HUDEP-2 (cell line): Measurements from ENCODE around the gene PRSS58.
A peak's percentile ranks its signal among the peaks of the same experiment; 100 is the strongest.

ENCODE experiments used
- DNase-seq, 76 experiments: peaks; one replicate each; lab custom pipeline; 2025; ENCODE audit not compliant: unreplicated experiment in 76 of 76; lab: John Stamatoyannopoulos, UW

The PRSS58 gene, protein sequence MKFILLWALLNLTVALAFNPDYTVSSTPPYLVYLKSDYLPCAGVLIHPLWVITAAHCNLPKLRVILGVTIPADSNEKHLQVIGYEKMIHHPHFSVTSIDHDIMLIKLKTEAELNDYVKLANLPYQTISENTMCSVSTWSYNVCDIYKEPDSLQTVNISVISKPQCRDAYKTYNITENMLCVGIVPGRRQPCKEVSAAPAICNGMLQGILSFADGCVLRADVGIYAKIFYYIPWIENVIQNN

DNA sequence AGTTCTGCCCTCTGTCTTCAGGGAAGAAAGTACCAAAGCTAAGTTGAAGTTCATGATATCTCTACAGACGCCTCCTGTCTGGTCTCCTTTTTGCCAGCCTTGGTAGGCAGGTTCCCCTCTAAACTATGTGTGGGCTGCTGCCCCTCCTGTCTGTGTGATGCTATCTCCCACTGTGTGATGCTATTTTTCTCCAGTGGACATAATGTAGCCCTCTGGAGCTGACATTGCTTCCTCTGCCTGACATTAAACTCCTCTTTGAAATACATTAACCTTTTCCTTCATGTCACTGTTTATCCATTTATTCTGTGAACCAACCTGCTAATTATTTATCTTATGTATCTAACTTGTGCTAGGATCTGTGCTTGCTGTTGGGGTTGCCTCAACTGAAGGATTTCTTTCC lies at the start of gene PRSS58:
PRSS58 (minus strand) TSS at position 101 of the 400 bp plus-strand sequence. CDS start 351 bp downstream, outside the sequence.
- no peak for DNase-seq

DNA sequence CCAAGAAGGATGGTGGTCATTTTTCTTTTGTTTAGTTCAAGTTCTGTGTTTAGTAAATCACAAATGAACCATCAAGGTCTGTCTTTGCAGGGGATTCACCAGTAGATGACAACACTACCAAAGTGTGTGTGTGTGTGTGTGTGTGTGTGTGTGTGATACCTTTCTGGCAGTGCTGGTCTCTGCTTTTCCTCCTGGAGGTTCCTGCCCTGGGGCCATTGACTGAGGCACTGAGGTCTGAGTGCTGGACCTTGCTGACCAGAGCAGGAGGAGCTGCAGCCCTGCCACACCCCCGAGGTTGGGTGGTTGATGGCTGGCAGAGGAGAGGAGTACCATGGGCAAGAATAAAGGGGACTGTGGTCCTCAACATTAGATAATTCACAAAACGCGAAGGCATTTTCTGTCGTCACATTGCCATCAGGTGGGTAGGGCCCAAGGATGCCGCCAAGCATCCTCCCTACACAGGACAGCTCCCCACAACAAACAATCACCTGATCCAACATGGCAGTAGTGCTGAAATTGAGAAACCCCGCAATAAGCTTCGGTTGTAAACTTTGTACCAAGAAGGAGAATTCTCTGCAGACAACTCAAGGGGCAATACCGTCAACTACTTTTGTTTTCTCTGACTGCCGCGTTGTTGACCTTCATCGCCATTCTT lies 49.5 kb upstream of the PRSS58 start:
- DNase-seq: no peak

DNA sequence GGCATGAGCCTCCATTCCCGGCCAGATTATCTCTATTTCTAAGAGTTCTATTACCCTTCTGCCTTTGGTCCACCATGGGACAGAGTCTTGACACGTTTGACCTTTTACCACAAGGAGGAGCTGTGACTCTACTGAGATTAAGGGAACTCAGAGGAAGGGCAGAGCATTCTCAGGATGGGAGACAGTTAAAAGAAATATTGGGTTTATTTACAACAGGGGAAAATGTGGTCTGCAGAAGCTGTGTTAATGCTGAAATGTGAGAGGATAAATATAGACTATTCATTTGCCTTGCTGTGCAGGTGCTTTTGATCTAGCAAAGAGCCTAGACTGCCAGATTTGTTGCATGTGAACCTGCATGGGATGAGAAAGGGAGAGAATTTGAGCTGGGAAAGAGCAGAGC lies 45.8 kb upstream of the PRSS58 start:
- peak in 4 of 76 experiments; percentile 0 to 25 (median 8) for DNase-seq

DNA sequence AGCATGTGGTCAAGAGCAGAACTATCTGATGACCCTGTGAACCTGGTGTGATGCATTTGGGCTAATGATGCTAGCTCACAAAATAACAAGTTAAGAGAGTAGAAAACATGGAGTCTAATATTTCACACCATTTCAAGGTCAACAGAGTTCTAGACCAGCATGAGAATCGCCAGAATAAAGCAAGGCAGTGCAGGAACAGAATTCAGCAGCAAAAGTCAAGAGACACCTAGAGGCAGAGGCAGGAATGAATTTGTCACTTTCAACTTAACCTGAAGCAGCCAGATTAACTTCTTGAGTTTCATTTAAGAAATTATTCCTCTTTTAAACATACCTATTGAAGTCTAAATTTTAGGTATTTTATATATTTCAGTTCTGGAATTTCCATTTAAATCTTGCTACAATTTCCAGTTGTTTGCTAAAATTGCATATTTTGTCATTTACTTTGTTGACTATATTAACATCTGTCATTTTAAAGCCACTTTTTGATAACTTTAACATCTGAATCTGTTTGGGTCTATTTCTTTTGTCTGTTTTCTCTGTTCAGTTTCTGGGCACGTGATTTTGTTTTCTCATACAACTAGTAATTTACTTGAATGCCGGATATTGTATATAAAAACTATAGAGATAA lies 44.2 kb upstream of the PRSS58 start:
- DNase-seq: peak in 1 of 76 experiments; percentile 1

DNA sequence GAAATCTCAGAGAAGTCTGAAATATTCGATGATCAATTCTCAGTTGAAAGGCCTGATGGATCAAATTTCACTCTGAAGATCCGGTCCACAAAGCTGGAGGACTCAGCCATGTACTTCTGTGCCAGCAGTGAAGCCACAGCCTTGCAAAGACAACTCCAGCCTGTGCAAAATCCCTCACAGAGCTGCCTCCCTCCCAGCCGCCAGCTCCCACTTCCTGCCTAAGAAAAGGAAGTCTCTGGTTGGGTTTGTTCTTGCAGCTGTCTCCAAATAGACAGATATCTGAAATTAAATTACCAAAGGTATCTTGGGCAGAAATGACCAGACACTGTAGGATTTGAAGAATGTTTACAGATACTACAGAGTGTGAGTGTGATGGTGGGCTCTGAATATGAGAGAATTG lies 43.4 kb upstream of the PRSS58 start:
- DNase-seq: no peak

DNA sequence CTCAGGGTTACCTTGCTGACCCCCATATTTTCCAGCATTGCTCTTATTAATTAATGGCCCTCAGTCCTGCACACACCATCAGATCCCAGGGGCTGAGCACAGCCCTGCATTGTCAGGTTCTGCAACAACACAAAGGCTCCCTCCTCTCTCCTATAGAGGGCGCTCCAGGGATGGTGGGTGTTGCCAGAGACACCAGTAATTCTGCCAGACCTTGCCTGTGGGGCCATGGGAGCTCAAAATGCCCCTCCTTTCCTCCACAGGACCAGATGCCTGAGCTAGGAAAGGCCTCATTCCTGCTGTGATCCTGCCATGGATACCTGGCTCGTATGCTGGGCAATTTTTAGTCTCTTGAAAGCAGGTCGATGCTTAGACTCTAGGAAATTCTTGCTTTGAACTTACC lies 42.8 kb upstream of the PRSS58 start:
- DNase-seq: peak in 13 of 76 experiments; percentile 1 to 54 (median 17)

DNA sequence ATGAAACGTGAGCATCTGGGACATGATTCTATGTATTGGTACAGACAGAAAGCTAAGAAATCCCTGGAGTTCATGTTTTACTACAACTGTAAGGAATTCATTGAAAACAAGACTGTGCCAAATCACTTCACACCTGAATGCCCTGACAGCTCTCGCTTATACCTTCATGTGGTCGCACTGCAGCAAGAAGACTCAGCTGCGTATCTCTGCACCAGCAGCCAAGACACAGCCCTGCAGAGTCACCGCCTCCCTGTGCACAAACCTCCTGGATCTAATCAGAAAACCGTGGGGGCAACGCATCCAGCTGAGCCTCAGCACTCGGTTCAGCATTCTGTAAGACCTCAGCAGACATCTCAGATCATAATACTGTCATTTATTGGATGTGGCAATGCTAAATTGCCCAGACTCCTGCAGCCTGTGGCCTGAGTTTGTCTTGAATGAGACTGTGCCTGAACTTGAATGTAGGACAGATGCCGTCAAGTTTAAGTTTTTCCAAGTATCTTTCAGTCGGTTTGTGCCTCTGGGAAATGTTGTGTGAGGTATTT lies 41.5 kb upstream of the PRSS58 start:
- no peak for DNase-seq

DNA sequence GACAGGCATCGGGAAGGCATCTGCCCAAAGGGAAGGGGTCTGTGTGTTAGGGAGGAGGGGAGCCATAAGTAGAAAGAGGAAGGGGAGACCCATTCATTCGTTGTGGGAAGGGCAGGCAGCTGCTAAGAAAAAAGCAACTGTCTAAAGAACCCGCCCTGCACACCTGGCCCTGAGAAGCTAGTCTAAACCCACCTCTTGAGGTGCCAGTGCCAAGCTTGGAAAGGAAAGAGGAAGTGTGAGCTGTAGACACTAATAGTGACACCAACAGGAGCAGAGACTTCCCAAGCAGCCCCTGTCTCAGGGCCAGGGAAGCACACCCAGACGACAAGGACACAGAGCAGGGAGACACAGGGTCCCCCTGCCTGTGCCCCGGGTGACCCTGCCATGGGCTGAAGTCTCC lies 40.8 kb upstream of the PRSS58 start:
- DNase-seq: no peak

DNA sequence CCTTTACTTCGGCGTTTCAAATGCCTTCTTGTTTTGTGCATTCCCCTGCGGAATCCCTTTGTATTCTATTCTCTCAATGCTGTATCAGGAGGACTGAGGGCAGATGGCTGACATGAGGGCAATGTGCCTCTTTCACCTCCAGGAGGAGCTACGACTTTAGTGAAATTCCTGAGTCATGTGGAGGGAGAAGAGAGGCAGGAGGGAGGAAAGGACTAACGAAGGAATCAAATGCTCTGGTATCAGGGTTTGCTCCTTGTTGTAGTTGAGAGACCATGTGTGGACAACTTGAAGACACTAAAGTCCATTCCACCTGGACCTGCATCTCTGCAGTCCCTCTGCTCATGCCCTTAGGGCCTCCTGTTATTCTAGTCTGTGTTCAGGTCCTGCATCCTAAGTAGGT lies 40.2 kb upstream of the PRSS58 start:
- DNase-seq: peak in 4 of 76 experiments; percentile 1 to 11 (median 4)

DNA sequence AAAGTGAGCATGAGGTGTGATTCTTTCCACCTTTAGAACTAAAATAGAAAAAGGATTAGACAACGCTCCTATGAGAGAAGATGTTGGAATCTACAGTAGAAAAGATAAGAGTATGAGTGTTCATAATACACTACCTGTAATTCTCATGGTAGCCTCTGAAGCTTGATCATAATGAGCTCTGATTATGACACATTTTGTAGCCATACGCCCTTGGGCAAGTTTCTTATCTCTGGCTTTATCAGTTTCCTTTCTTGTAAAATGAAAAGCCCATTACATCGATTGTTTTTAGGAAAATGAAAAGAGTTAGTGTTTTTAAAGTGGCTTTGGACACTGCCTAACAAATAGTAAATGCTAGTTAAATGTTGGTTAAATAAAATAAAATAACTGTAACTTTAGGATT lies 22.4 kb upstream of the PRSS58 start:
- DNase-seq: no peak

DNA sequence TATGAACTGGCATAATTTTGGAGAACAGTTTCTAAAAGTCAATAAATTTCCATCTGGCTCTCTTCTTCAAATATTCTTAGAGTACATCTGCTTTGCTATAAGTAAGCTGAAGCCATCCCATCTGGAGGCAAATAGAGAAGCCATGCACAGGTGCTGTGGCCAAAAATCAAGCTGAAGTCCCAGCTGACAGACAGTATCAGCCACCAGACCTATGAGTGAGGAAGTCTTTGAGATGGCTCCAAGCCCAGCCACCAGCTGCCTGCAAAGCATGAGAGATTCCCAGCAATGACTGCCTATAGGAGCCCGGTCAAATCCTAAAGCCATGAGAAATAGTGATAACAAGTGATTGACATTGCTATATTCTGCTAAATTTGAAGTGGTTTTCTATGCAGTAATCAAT lies 21.7 kb upstream of the PRSS58 start:
- DNase-seq: no peak

DNA sequence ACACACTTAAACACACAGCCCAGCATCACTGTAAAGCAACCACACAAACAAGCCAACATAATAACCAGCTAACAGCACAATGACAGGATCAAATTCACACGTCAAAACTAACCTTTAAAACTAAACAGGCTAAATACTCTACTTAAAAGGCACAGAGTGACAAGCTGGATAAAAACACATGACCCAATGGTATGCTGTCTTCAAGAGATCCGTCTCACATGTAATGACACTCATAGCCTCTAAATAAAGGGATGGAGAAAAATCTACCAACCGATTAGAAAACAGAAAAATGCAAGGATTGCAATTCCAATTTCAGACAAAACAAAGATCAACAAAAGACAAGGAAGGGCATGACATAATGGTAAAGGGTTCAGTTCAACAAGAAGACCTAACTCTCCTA lies 17.2 kb upstream of the PRSS58 start:
- DNase-seq: no peak

DNA sequence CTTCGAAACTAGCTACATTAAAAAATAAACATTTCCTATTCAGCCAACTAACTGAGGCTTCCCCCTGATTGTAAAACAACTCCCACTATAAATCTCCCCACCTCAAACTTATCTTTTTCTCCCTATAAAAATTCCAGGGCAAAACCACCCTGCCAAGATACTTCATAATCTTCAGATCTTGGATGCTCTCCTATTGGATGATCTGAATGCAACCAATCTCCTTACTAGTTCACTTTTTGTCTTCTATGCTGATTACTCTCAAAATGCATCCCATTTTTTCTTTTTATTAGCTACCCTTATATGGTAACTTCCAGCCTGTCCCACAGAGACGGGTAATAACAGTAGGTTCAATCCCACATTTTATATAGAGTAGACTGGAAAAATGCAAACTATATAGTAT lies 15.0 kb upstream of the PRSS58 start:
- DNase-seq: no peak

DNA sequence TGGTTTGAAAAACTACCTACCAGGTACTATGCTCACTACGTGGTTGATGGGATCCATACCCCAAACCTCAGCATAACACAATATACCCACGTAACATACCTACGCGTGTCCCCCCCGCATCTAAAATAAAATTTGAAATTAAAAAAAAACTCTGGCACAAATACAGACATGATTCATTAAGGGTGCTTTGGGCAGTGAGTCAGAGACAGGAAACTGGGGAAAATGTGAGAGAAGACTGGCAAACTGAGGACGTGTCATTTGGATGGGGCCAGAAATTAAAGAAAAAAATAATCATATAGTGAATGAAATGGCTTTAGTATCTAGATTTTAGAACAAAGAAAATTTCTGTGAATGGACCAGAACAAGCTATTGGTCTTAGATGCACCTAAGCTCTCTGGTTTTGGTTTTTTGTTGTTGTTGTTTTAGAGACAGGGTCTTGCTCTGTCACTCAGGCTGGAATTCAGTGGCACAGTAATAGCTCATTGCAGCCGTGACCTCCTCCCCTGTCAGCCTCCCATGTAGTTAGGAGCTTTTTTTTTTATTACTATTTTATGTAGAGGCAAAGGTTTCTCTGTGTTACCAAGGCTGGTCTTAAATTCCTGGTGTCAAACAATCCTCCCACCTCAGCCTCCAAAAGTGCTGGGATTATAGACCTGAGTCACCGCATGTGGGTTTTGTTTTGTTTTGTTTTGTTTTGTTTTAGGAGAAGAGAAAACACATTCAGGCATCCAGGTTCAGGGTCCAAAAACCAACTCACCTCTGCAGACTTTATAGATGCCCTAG lies 5.9 kb upstream of the PRSS58 start:
- DNase-seq: no peak

DNA sequence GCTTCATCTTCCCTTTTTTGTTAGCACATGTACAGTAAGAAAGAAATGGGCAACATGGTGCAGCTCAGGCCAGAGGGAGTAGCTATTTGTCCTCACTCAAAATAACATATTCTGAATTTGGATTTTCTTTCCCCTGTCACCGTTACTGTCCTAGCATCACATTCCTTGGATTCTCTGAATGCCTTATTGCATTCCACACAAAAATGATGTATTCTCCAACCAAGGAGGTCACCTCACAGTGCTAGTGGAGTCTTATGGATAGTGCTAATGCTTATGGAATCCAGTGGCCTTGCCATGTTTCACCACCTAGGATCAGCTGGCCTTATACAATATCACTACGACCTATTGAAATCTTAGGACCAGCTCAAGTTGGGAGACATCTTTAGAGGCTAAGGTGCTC lies 7.2 kb downstream of the PRSS58 start:
- DNase-seq: no peak

DNA sequence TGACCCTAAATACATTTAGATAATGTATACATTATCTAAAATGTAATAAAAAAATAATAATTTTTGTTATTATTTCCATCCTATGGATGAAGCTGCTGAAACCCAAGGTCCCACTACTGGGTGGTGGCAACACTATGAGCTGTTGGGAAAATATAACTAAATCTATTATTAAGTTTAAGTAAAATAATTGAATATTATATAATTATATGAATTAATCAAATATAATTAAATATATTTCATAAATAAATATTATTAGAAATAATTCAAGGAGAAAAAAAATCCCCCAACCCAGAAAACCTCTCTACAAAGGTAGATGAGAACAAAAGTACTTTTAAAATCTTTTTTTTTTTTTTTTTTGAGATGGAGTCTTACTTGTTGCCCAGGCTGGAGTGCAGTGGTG lies 7.9 kb downstream of the PRSS58 start:
- no peak for DNase-seq

DNA sequence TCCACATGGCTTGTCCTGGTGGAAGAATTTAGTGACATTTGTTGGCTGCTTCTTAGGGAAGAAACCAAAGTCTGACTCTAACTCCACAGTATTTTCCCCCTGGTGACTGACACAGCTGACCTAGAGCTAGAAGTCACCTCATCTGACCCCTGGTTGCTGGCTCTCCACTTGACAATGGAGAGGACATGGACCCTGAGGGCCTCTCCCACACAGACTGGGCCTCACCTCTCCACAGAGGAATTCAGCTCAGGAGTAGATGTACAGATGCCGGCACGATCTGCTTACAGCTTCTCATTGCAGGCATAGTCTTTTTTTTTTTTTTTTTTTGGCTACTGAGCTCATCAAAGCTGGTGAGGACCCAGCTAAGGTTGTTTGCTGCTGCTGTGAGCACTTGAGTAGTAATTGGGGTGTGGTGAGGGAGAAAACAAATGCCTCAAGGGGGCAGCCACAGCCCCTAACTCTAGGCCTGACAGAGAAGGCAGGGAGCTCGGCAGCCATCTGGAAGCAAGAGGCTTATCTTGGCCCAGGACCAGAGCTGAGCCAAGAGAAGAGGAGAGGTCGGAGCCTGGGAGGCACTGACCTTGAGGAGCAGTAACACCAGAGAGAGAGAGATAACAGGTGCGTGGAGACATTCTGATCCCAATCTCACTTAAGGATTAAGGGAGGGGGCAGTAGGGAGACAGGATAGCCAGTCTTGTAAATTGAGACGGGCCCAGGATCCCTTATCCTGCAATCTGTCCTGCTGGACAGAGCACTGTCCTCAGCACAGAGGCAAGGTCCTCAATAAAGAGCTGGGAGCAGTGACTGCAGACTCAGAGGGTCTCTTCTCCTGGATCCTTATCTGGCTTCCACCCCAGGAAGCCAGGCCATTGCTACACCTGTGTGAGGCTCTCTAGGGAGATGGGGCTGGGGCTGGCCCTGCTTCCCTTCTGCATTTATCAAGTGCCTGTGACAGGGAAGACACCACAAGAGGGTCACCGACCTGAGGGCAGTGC lies 9.4 kb downstream of the PRSS58 start:
- DNase-seq: no peak

DNA sequence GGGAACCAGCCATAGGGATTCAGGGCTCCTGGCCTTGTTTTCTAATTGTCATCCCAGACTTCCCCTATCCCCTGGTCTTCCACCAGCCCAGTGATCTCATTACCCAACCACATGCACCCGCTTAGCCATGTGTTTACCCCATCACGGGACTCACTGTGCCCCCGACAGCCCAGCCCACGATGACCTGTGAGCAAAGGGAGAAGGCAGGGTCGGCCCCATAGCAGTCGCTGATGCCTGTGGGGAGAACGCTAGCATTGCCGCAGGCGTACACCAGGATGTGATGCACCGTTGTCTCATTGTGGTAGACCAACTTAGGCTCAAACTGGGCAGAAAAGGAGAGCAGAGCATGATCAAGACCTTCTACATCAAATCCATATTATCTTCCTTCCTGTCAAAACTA lies 14.0 kb downstream of the PRSS58 start:
- DNase-seq: no peak

DNA sequence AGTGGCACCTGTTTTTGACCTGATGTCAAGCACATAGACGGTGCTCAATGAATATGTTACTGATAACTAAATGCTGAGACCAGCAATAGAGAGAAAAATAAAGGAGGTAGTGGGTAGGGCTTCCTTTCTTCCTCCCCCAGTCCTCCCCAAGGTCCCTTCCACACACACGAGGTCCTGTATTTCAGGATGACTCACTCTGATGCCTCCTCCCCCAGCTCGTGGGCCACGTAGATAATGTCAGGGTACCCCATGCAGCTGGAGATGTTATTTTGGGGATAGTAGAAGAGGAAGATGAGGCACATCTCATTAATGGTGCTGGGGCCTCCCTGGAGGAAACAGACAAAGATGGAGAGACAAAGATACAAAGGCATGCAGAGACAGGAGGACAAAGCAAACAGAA lies 17.3 kb downstream of the PRSS58 start:
- no peak for DNase-seq

DNA sequence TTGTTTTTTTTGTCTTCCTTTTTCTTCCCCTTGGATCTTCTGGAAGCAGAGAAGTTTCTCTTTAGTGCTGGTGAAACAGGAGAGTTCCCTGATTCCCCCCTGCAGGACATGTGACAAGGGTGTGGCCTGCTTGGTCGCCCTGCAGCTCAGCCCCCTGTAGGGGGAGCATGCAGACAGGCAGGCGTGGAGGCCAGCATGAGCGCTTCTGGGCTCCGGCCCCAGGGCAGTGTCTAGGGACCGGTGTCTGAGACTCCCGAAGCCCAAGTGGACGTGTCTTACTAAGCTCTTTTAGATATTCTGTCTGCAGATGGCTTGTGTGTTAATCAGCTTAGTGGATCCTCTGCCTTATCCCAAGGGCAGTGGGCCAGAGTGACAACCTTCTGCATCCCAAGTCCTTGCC lies 26.1 kb downstream of the PRSS58 start:
- peak in 8 of 76 experiments; percentile 1 to 24 (median 4) for DNase-seq
